Heart right ventricle (tissue), 16 donors: ENCODE measurements around the gene WDFY1. TPM values are rescaled to one million over a fixed set of nuclear protein-coding genes. Genes with fewer than 3 reads are reported as not detected.

ENCODE experiments used
- ATAC-seq, 8 donors: fragments of 200-7000 bp; cut with Tn5 transposase; one replicate each; pipeline ENCODE4 v1.9.1; 2020; ENCODE audit warnings: mild to moderate bottlenecking in 8 of 8, moderate library complexity in 8 of 8, moderate number of reproducible peaks in 1 of 8
- DNase-seq, 2 donors: peaks; one replicate each; pipeline ENCODE4 v3.0.0-alpha.2; 2020
- H3K27ac ChIP-seq, 10 donors: fragments of 200-600 bp; sonication (generic) in 2 of 10; one replicate each; pipeline versions ENCODE4 v1.5.0 to v1.8.0; 2020 to 2022; ENCODE audit warnings: mild to moderate bottlenecking in 3 of 10
- H3K27me3 ChIP-seq, 7 donors: fragments of 200-600 bp; one replicate each; pipeline ENCODE4 v1.8.0; 2021 to 2022; ENCODE audit warnings: mild to moderate bottlenecking in 2 of 7
- H3K36me3 ChIP-seq, 9 donors: fragments of 200-600 bp; sonication (generic) in 1 of 9; one replicate each; pipeline versions ENCODE4 v1.5.0 to v1.8.0; 2020 to 2022; ENCODE audit warnings: mild to moderate bottlenecking in 2 of 9
- H3K4me1 ChIP-seq, 9 donors: fragments of 200-600 bp; sonication (generic) in 1 of 9; one replicate each; pipeline versions ENCODE4 v1.5.0 to v1.8.0; 2020 to 2022; ENCODE audit warnings: mild to moderate bottlenecking in 4 of 9
- H3K4me3 ChIP-seq, 10 donors: fragments of 200-600 bp; sonication (generic) in 2 of 10; one replicate each; pipeline versions ENCODE4 v1.5.0 to v1.8.0; 2020 to 2022; ENCODE audit warnings: mild to moderate bottlenecking in 7 of 10, moderate library complexity in 2 of 10
- H3K9me3 ChIP-seq, 11 donors: fragments of 200-600 bp in 10 of 11; sonication (generic) in 2 of 11; one replicate each; pipeline versions ENCODE4 v1.5.0 to v1.8.0; 2013 to 2022; ENCODE audit warnings: mild to moderate bottlenecking in 2 of 11, control low read depth in 1 of 11, moderate library complexity in 1 of 11
- CTCF ChIP-seq, 9 donors: fragments of 200-600 bp; sonication (generic) in 2 of 9; IDR thresholded peaks; one replicate each; pipeline versions ENCODE4 v1.5.0 to v1.8.0; 2021 to 2022; ENCODE audit warnings: antibody characterized with exemption in 9 of 9, mild to moderate bottlenecking in 5 of 9, moderate library complexity in 1 of 9
- WGBS, 2 donors: extraction: QIAGEN DNeasy Blood & Tissue Kit; methylation state at CpG; one replicate each; pipeline ENCODE4 v1.1.7; 2013; ENCODE audit warnings: inconsistent platforms in 1 of 2; 5-methylcytosine and 5-hydroxymethylcytosine counted together
- intact Hi-C, 10 donors: fragments of 100-400 bp; cut with DNase I; formaldehyde crosslinking; loops; one replicate each; pipeline versions ENCODE4 v1.11.1 to v1.14.2; 2022
- polyA plus RNA-seq, 2 donors: library from polyadenylated mRNA; stranded (reverse); fragments of 200-250 nt; gene quantifications; one replicate each; pipeline ENCODE4 v1.2.3, GENCODE V29; 2013
- total RNA-seq, 10 donors: library from RNA; stranded (reverse); fragmentation: NEBNext Ultra II Directional in 3 of 10; extraction: Animal tissue kit (Norgen Biotek cat#: 25700) in 3 of 10; gene quantifications; one replicate each; pipeline versions ENCODE4 v1.2.1 to v1.2.4, GENCODE V29; 2021 to 2023
- donor health status: Arrhythmogenic right ventricular cardiomyopathy.
- donor health status: ischemic (EF 13 %, LVEDD 7.1; RV severe dilation, severe dysfunction).
- donor health status: healthy with polysubstance abuse.
- donor health status: DM: no; HTN: yes; CAD: no.
- donor health status: DM: no; HTN: no; CAD: no.
- donor health status: ischemic (EF 25% LVEDD 6.9; RV normal size, moderate dysfunction).
- donor health status: ischemic (EF 25% LVEDD 5.7; RV mildly dilated, moderate dysfunction).
- donor health status: healthy.
- donor health status: DM: yes; HTN: yes; CAD: no.
- donor health status: Ischemic cardiomyopathy.
- donor health status: ischemic (EF 35%, LVEDD 5.7; RV mildly dilated, moderate dysfunction).
- donor health status: nonischemic (EF 11% LVEDD 7.7; RV severe dilation, severe dysfunction).
- donor health status: DM: yes; HTN: yes; CAD: no.
- donor health status: PGD.
- donor health status: ischemic (EF 29% LVEDD 5.4; RV normal size, mild dysfunction).
- donor health status: nonischemic (EF 23%, LVEDD 6.1; RV moderate dilation, normal function).

Gene WDFY1
- total and polyA plus RNA-seq, 12 donors, result 8.1 to 25.9 (median 14.3) TPM

GRCh38 chr2:223896833-223897311 lies 48.3 kb downstream of the WDFY1 start:
- Histone ChIP-seq H3K27me3 (no peaks in the 10 kb centered on the region), H3K4me3 (no peak overlapping the region), H3K36me3 (peaks cover 0 to 100% (median 43%) of the 10 kb centered on the region in 9 donors), H3K4me1 (peaks cover 0 to 8% (median 0%) of the 10 kb centered on the region in 9 donors), H3K9me3 (no peaks in the 10 kb centered on the region), H3K27ac (peak overlapping the region in 1 of 10 donors; percentile 33)
- no peak for TF ChIP-seq CTCF (IDR thresholded peaks at IDR 0.05)
- DNase-seq, result no peak
- intact Hi-C loops, result no loop called here
- WGBS, 2 donors, result 77 to 79% methylated on average over 4 of the region's 4 CpGs
- ATAC-seq, result no peak

DNA sequence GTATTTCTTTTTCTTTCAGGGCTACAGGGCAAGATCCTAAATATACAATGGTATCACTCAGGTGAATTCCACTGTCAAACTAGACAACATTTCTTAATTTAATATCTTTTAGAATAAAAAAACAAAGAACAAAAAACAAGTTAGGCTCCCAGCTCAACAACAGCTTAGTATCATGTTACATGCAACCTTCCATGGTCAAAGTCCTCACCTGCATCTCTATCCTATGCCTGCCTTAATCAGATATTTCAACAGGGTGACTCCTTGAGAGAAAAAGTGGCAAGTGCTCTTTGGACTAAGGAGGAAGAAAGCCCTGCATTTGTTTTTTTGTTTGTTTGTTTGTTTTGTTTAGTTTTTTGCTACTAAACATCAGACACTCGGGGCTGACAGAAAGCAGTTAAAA lies 50.2 kb downstream of the WDFY1 start:
- DNase-seq (no peak), ATAC-seq (no peak)
- Histone ChIP-seq H3K9me3 (no peaks in the 10 kb centered on the region), H3K27me3 (no peaks in the 10 kb centered on the region), H3K27ac (no peak overlapping the region), H3K36me3 (peaks cover 0 to 98% (median 41%) of the 10 kb centered on the region in 9 donors), H3K4me1 (peaks cover 0 to 8% (median 0%) of the 10 kb centered on the region in 9 donors), H3K4me3 (no peak overlapping the region)
- TF ChIP-seq CTCF (IDR thresholded peaks at IDR 0.05), result no peak
- WGBS, 2 donors, result 98 to 100% methylated on average over 1 of the region's 1 CpG
- intact Hi-C loops, result no loop called here

DNA sequence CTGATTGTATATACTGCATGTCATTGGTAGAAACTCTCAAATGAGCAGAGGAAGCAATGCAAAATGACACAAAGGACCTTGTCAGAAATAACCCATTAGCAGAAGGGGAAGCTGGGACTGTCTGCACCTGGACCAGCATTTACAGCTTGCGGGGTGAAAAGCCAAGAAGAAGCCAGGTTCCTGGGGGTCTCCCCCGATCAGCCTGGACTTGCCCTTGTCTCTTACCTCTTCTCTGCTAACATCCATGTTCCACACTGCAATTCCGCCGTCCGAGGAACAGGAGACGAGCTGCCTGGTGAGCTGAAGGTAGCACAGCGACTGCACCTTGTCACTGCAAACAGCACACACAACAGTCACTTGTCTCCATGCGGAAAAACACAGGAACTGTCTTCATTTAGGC lies 51.1 kb downstream of the WDFY1 start:
- Histone ChIP-seq H3K4me3 (no peak overlapping the region), H3K27ac (no peak overlapping the region), H3K4me1 (peaks cover 0 to 8% (median 0%) of the 10 kb centered on the region in 9 donors), H3K9me3 (no peaks in the 10 kb centered on the region), H3K36me3 (peaks cover 0 to 98% (median 39%) of the 10 kb centered on the region in 9 donors), H3K27me3 (no peaks in the 10 kb centered on the region)
- intact Hi-C loops, result no loop called here
- 97% methylated on average over 8 of the region's 8 CpGs for WGBS, 2 donors
- no peak for TF ChIP-seq CTCF (IDR thresholded peaks at IDR 0.05)
- ATAC-seq (no peak), DNase-seq (no peak)

DNA sequence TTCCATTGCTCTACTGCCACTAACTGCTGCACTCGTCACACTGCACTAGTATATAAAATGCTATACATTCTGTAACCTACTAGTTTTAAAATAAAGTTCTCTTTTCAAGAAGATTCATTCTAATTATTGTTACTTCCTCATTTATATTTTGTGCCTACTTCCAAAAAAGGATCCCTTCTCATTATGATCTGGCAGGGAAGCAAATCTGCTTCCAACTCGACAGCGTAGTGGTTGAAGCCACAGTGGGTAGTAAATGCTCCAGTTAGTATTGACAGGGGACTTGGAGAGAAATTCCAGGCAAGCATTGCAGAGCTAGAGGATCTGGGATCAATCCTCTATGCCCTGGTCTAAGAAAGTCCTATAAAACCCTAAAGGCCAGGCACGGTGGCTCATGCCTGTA lies 54.4 kb downstream of the WDFY1 start:
- Histone ChIP-seq H3K4me1 (peaks cover 0 to 6% (median 0%) of the 10 kb centered on the region in 9 donors), H3K27me3 (no peaks in the 10 kb centered on the region), H3K36me3 (peaks cover 0 to 100% (median 34%) of the 10 kb centered on the region in 9 donors), H3K27ac (no peak overlapping the region), H3K9me3 (no peaks in the 10 kb centered on the region), H3K4me3 (no peak overlapping the region)
- DNase-seq, result no peak
- no peak for ATAC-seq
- no peak for TF ChIP-seq CTCF (IDR thresholded peaks at IDR 0.05)
- intact Hi-C loops, result no loop called here
- 70 to 79% methylated on average over 4 of the region's 4 CpGs for WGBS, 2 donors
